Colonic mucosa (tissue), 4 donors: ENCODE measurements around the gene SMARCD1. TPM values are rescaled to one million over a fixed set of nuclear protein-coding genes. Genes with fewer than 3 reads are reported as not detected.

Experiments
- DNase-seq: peaks from one replicate; pipeline ENCODE4 v3.0.0-alpha.2; 2020
- H3K27ac ChIP-seq: fragments of 200-600 bp; one replicate; pipeline ENCODE4 v1.8.0; 2021
- H3K27me3 ChIP-seq: fragments of 200-600 bp; one replicate; pipeline ENCODE4 v1.8.0; 2021
- H3K36me3 ChIP-seq: fragments of 200-600 bp; one replicate; pipeline ENCODE4 v1.8.0; 2021
- H3K4me1 ChIP-seq: fragments of 200-600 bp; one replicate; pipeline ENCODE4 v1.8.0; 2021; ENCODE audit warnings: mild to moderate bottlenecking
- H3K4me3 ChIP-seq: fragments of 200-600 bp; one replicate; pipeline ENCODE4 v1.8.0; 2021
- H3K9ac ChIP-seq, 2 donors: one replicate each; pipeline ENCODE4 v1.7.0; 2013; ENCODE audit warnings: control low read depth in 2 of 2, low read depth in 2 of 2, low read length in 2 of 2
- H3K9me3 ChIP-seq: fragments of 200-600 bp; one replicate; pipeline ENCODE4 v1.8.0; 2021
- CTCF ChIP-seq: fragments of 200-600 bp; IDR thresholded peaks from one replicate; pipeline ENCODE4 v1.8.0; 2022; ENCODE audit warnings: antibody characterized with exemption, mild to moderate bottlenecking
- intact Hi-C: fragments of 100-400 bp; cut with DNase I; formaldehyde crosslinking; loops from one replicate; pipeline ENCODE4 v1.14.1; 2022
- total RNA-seq, 2 donors: library from RNA; stranded (reverse); fragmentation: NEBNext Ultra II Directional in 1 of 2; extraction: Animal tissue kit (Norgen Biotek cat#: 25700) in 1 of 2; gene quantifications; one replicate each; pipeline ENCODE4 v1.2.1, GENCODE V29; 2021
- donor health status: healthy.
- donor health status: DM: no; HTN: no; CAD: no.
- donor health status: DM: no; HTN: no; CAD: no.

Gene SMARCD1
- total RNA-seq, 2 donors from 2014 or later, result 30.6 to 43.9 TPM

- H3K27me3 ChIP-seq, result no peaks in the 10 kb centered on the region
- no peak overlapping the region for H3K27ac ChIP-seq
- no peak overlapping the region for H3K9ac ChIP-seq
- H3K36me3 ChIP-seq, result no peaks in the 10 kb centered on the region
- no peak for TF ChIP-seq CTCF
- DNase-seq, result no peak
- no peaks in the 10 kb centered on the region for H3K9me3 ChIP-seq
- intact Hi-C loops, result no loop called here
- no peak overlapping the region for H3K4me3 ChIP-seq
- no peaks in the 10 kb centered on the region for H3K4me1 ChIP-seq
These were observed 35.4 kb downstream of the SMARCD1 start for GRCh38 chr12:50120521-50120920.

- H3K9me3 ChIP-seq, result no peaks in the 10 kb centered on the region
- no peaks in the 10 kb centered on the region for H3K36me3 ChIP-seq
- H3K27ac ChIP-seq, result no peak overlapping the region
- no peak overlapping the region for H3K4me3 ChIP-seq
- no peak overlapping the region for H3K9ac ChIP-seq
- DNase-seq, result no peak
- intact Hi-C loops, result no loop called here
- H3K4me1 ChIP-seq, result no peaks in the 10 kb centered on the region
- no peaks in the 10 kb centered on the region for H3K27me3 ChIP-seq
- TF ChIP-seq CTCF, result no peak
These were observed 35.8 kb downstream of the SMARCD1 start for GRCh38 chr12:50120953-50121352.

- no peak overlapping the region for H3K4me3 ChIP-seq
- no peaks in the 10 kb centered on the region for H3K9me3 ChIP-seq
- no peak for TF ChIP-seq CTCF
- no peak overlapping the region for H3K27ac ChIP-seq
- intact Hi-C loops, result no loop called here
- no peaks in the 10 kb centered on the region for H3K36me3 ChIP-seq
- H3K27me3 ChIP-seq, result no peaks in the 10 kb centered on the region
- H3K4me1 ChIP-seq, result no peaks in the 10 kb centered on the region
- H3K9ac ChIP-seq, result no peak overlapping the region
- no peak for DNase-seq
These were observed 36.5 kb downstream of the SMARCD1 start for GRCh38 chr12:50121641-50122040.

DNA sequence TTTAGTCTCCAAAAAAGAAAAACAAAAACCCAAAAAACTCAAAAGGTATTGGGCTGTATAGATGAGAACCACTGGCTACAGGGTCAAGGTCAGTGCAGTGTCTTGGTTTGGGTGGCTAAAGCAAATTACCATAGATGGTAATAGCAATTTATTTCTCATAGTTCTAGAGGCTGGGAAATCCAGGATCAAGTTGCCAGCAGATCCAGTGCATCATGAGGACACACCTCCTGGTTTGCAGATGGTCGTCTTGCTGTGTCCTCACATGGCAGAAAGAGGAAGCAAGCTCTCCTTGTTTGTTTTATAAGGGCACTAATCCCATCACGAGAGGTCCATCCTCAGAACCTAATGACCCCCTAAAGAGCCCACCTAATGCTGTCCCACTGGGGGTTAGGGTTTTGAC is 38.1 kb downstream of the SMARCD1 start:
- Histone ChIP-seq H3K9me3 (no peaks in the 10 kb centered on the region), H3K4me3 (no peak overlapping the region), H3K27me3 (no peaks in the 10 kb centered on the region), H3K9ac (no peak overlapping the region), H3K36me3 (no peaks in the 10 kb centered on the region), H3K27ac (no peak overlapping the region), H3K4me1 (no peaks in the 10 kb centered on the region)
- DNase-seq, result no peak
- intact Hi-C loops, result no loop called here
- TF ChIP-seq CTCF, result no peak

DNA sequence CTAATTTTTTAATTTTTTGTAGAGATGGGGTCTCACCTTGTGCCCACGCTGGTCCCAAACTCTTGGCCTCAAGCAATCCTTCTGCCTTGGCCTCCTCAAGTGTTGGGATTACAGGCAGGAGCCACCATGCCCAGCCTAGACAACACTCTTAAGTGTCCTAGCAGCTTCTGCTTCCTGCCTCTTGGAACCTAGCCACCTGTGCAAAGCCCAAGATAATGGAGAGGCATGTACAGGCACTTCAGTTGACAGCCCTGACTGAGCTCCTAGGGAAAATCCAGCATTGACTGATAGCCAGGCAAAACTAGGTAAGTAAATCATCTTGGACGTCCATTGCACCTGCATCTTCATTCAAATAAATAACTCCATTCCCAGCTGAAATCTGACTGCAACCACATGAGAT is 42.4 kb downstream of the SMARCD1 start:
- H3K9me3 ChIP-seq, result no peaks in the 10 kb centered on the region
- no peaks in the 10 kb centered on the region for H3K4me1 ChIP-seq
- TF ChIP-seq CTCF, result no peak
- no peak for DNase-seq
- H3K27me3 ChIP-seq, result no peaks in the 10 kb centered on the region
- intact Hi-C loops, result no loop called here
- H3K27ac ChIP-seq, result no peak overlapping the region
- H3K4me3 ChIP-seq, result no peak overlapping the region
- H3K36me3 ChIP-seq, result no peaks in the 10 kb centered on the region
- H3K9ac ChIP-seq, result no peak overlapping the region

DNA sequence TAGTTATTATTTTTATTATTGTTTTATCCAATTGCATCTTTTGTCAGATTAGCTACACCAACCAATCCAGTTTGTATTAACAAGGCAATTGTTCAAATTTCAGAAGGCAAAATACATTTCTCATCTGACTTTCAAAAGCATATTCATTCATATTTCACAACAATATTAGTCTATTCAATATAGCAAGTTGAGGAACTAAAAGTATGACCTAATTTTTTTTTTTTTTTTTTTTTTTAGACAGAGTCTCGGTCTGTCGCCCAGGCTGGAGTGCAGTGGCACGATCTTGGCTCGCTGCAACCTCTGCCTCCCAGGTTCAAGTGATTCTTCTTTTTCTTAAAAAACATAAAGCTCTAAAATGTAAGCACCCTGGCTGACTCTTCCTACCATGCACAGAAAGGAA is 44.1 kb downstream of the SMARCD1 start:
- no peaks in the 10 kb centered on the region for H3K9me3 ChIP-seq
- no peak overlapping the region for H3K27ac ChIP-seq
- H3K4me1 ChIP-seq, result no peaks in the 10 kb centered on the region
- H3K27me3 ChIP-seq, result no peaks in the 10 kb centered on the region
- TF ChIP-seq CTCF, result no peak
- no peak overlapping the region for H3K4me3 ChIP-seq
- intact Hi-C loops, result no loop called here
- DNase-seq, result no peak
- H3K9ac ChIP-seq, result no peak overlapping the region
- H3K36me3 ChIP-seq, result no peaks in the 10 kb centered on the region
